ENCODE measurements around the gene KCND3.

The KCND3 gene

GRCh38 chr1:111738436-111739193, 250.9 kb downstream of the KCND3 start:
- DNase-seq, result peak; percentile 72 to 91

- peak; percentile 72 to 90 for DNase-seq
Observed at GRCh38 chr1:111738133-111738435, 251.4 kb downstream of the KCND3 start.

- DNase-seq, result peak in 1 of 2 experiments; percentile 64
Observed at GRCh38 chr1:111737216-111738132, 252.0 kb downstream of the KCND3 start.

- DNase-seq, result no peak
Observed at GRCh38 chr1:111736548-111737215, 252.8 kb downstream of the KCND3 start.

DNA sequence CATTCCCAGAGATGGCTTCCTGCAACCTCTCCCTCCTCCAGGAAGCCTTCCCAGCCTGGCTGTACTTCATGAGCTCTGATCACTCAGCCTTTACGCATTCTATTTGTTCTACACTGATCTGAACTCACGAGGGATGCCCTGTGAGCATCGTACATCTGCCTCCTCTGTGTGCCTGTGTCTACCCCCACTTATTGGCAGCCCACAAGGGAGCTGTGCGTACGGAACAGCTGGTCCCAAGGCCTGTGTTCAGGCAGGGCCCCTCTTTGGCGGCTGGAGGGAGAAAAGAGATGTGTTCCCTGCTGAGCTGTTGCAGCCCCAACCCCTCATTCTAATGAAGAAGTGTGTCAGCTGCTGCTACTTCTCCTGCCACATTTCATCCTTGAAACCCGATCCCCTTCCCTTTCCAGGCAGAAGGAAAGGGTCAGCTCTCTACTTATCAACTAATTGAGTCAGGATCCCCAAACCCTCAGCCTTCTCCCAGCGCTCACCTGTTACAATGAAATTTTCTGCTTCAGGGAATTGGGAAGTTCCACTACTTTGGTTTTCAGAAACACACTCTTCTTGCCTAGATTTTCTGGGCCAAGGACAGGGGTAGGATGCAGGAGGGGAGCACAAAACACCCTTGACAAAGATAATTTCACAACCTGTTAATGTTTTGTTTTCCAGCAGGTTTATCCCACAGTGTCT, 253.5 kb downstream of the KCND3 start:
- peak; percentile 28 to 68 for DNase-seq

DNA sequence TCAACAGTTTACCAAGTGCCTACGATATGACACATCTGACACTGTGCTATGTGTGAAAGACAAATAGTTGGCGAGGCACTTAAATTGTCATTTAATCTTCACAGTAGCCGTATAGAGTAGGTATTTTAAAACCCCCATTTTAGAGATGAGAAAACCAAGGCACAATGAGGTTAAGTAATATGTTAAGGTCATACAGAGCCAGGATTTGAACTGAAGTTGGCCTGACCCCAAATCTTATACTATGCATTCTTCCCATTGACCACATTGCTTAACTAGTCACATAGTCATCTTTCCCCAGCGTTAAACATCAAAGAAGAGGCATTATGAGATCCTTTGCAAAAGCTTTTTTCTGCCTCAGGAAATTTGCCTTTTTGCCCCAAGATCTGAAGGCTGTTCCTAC, 254.1 kb downstream of the KCND3 start:
- no peak for DNase-seq

DNA sequence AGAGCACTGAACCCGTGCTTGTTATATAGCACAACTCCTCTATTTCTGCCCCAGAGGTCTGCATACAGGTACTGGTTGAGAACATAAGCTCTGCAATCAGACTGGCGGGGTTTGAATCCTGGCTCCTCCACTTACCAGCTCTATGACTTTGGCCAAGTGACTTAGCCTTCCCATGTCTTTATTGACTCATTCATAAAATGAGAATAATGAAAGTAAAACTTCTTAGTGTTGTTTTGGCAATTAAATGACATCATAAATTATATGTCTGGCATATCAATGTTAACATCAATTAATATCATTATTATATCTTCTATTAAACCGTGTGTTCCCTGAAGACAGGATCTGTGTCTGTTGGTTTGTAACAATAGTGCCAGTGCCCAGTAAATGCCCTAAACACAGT, 254.6 kb downstream of the KCND3 start:
- DNase-seq, result no peak

DNA sequence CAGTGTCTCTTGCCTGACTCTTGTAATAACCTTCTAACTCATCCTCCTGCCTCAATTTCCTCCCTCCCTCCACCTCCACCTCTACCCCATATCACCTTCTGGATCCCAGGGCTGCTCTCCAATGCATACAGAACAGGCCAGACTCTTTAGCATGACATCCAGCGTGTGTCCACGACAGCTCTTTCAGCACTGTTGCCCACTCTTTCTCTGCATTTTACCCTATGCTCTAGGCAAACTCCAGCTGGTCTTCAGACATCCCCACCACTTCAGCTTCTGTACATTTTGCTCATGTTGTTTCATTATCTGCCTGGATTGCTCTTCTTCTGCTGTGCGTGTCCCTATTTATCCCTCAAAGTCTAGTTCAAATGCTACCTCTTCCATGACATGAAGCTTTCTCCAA, 255.0 kb downstream of the KCND3 start:
- no peak for DNase-seq

DNA sequence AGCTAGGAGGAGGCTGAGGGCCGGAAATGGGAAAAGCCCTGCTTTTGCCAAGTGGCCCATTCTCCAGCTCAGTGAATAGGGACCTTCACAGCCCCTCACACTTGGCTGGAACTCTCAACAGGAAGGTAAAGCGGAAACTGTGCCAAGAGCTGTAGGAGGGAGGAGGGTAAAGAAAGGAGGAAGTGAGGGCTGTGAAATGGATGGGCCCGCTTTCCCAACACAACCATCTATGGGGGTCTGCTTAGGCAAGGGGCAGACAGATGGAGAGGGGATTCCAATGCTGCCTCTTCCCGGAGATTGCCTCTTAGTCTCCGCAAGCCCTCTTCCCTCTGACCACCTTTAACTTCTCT, 255.5 kb downstream of the KCND3 start:
- no peak for DNase-seq

- no peak for DNase-seq
Observed at GRCh38 chr1:111733183-111733991, 256.1 kb downstream of the KCND3 start.

GRCh38 chr1:111732718-111733117, 256.8 kb downstream of the KCND3 start:
- DNase-seq, result no peak

DNA sequence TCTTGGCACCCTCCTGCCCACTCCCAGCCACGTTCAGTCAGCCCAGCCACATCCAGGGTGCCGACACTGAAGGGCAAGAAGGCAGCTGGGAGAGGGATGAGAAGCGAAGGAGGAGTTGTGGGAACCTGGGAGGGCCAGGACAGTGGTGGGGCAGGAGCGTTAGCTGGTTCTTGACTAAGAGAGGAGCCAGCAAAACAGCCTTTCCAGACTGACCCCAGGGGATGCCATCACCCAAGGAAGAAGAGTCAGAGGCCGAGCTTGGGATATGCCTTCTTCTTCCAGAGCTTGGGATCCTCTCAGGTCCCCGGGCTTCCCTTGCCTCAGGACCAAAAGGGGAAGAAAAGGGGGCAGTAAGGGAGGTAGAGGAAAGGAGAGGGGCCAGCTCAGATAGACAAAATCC, 257.5 kb downstream of the KCND3 start:
- no peak for DNase-seq

DNA sequence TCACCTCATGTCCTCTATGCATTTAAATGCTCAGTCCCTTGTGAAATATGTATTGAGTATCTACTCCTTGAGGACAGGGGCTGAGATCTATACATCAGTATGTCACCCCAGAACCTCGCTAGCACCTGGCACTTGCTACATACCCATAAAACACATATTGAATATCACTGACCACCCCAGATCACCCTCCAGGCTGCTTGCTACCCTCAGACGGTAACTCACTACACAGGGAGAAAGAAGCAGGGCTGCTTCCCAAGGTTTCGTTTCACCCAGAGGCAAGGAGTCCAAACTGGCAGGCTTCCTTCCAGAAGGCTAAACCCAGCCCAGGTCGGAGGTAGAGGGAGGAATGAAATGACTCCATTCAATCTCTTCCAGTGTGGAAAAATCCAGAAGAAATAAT, 258.8 kb downstream of the KCND3 start:
- DNase-seq, result no peak

GRCh38 chr1:111729946-111730681, 259.4 kb downstream of the KCND3 start:
- DNase-seq, result no peak

DNA sequence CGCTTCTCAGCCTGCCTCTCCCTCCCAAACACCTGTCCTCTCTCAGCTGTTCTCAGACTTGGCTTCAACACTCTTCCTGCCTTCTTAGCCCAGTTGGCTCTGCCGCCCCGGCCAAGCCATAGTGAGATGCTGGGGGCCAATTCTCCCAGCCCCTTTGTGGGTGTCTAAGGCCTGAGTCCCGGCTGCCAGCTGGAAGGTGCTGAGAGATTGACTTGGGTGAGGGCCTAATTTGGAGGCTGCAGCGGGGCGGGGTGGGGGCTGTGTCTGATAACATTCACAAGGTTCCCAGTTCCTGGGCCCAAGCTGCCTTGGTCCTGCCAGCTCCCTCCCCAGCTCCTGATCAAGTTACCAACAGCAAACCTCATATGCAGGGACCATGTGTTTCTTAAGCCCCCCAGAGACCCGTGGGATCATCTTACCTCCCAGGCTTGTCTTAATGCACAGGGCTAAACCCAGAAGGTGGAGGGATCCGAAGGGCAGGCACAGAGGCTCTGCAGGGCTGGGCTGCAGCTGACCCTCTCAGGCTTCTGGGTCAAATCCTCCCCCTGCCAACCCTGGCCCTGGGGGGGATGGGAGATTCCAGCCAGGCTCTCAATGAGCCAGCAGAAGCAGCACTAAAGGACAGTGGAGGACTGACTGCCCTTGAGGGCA, 260.1 kb downstream of the KCND3 start:
- DNase-seq, result no peak

GRCh38 chr1:111727056-111727455, 262.4 kb downstream of the KCND3 start:
- no peak for DNase-seq

GRCh38 chr1:111725192-111725591, 264.3 kb downstream of the KCND3 start:
- DNase-seq, result no peak

- DNase-seq, result no peak
Observed at GRCh38 chr1:111723871-111724270, 265.6 kb downstream of the KCND3 start.

DNA sequence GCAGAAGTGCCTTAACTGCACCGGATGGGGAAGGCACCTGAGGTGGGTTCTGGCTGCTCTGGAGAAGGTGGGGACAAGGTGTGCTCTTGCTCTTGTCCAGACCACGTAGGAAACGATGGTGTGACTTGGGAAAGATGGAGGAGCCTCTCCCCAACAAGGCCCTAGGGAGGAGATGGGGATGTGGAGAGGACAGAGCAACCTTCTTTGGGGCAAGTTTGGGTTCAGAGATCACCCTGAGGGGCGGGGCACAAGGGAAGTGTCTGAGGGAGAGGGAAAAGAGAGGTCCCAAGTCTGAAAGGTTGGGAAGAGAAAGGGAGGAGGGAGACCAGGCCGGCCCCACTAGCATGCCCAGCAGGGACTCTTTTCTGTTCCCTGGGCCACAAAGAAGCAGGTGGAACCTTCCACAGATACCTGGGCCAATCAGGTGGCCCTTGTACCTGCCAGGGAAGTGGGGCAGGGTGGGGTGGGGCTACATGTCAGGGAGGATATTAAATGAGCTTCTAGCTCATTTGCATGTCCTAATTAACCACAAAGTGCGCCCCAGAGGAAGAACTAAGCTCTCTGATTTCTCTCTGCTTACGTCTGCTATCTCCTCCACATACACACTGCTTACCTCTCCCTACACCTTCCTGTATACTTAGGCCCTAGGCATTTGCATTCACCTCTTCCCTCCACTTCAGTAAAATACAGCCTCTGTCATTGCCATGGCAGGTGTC, 266.2 kb downstream of the KCND3 start:
- DNase-seq, result peak; percentile 65 to 69

Measured in NCI-H526 (cell line).